HCT116 (cell line): ENCODE data around the gene SLC30A10. TPM values are rescaled to one million over a fixed set of nuclear protein-coding genes. Genes with fewer than 3 reads are reported as not detected.

Experiments used
- ATAC-seq: fragments of 200-7000 bp; cut with Tn5 transposase; 2 replicates; pipeline ENCODE4 v1.9.1; 2020; ENCODE audit warnings: mild to moderate bottlenecking, moderate library complexity
- BruUV-seq: library from RNA; stranded (reverse); fragments of 400-500 nt; replicated peaks from 2 replicates; lab custom pipeline; 2021; lab: Mats Ljungman, UMichigan
- CTCF ChIA-PET: fragments of 300-600 bp; sonication (Branson Sonifier 250); formaldehyde crosslinking; loops from one replicate; lab custom pipeline; 2021; ENCODE audit warnings: antibody characterized with exemption; lab: Charles Lee
- POLR2A ChIA-PET: fragments of 300-600, 350-600 bp; sonication (Branson Sonifier 250); formaldehyde crosslinking; loops from one replicate; lab custom pipeline; 2021; ENCODE audit warnings: antibody characterized with exemption; lab: Charles Lee
- RAD21 ChIA-PET, 2 experiments: fragments of 300-600 bp; sonication (Branson Sonifier 250); formaldehyde crosslinking; loops; one replicate each; lab custom pipeline; 2023; ENCODE audit warnings: low total read pairs in 2 of 2; ENCODE audit not compliant: uncharacterized antibody in 2 of 2, unreplicated experiment in 2 of 2, low non-redundant PET in 1 of 2; lab: Charles Lee
- DNase-seq: peaks from one replicate; pipeline ENCODE4 v3.0.0-alpha.2; 2010; ENCODE audit warnings: low read depth, low spot score
- H2AFZ ChIP-seq: fragments of 200-600 bp; shearing (Covaris generic), sonication (generic); 2 replicates; pipeline ENCODE4 v1.6.1; 2017; ENCODE audit warnings: low read depth, mixed run types, mixed read lengths, antibody characterized with exemption, low read length; ENCODE audit not compliant: poor library complexity, severe bottlenecking
- H3K27ac ChIP-seq: 2 replicates; pipeline ENCODE4 v1.5.1; 2012; ENCODE audit warnings: low read depth, low read length
- H3K27me3 ChIP-seq: fragments of 200-600 bp; sonication (generic); 2 replicates; pipeline ENCODE4 v1.6.1; 2016; ENCODE audit warnings: mixed run types, low read length, mixed read lengths; ENCODE audit not compliant: insufficient read depth
- H3K36me3 ChIP-seq, 2 experiments: fragments of 200-500 bp in 1 of 2; fragments of 200-600 bp in 1 of 2; sonication (Bioruptor generic) in 1 of 2; sonication (generic) in 1 of 2; 2 replicates each; pipeline versions ENCODE4 v1.5.1 to v1.6.1; 2014 to 2016; ENCODE audit warnings: low read length in 2 of 2, inconsistent platforms in 1 of 2, mixed read lengths in 1 of 2, mixed run types in 1 of 2; ENCODE audit not compliant: insufficient read depth in 2 of 2, control insufficient read depth in 1 of 2
- H3K4me1 ChIP-seq, 2 experiments: fragments of 200-600 bp in 1 of 2; sonication (generic) in 1 of 2; 2 replicates each; pipeline versions ENCODE4 v1.5.1 to v1.6.1; 2012 to 2017; ENCODE audit warnings: low read length in 2 of 2, inconsistent platforms in 1 of 2, mild to moderate bottlenecking in 1 of 2, mixed read lengths in 1 of 2, mixed run types in 1 of 2, moderate library complexity in 1 of 2; ENCODE audit not compliant: insufficient read depth in 2 of 2, control insufficient read depth in 1 of 2
- H3K4me2 ChIP-seq: fragments of 200-600 bp; sonication (generic); 2 replicates; pipeline ENCODE4 v1.6.1; 2017; ENCODE audit warnings: mixed run types, low read length, mixed read lengths
- H3K4me3 ChIP-seq, 2 experiments: fragments of 200-600 bp in 1 of 2; sonication (generic) in 1 of 2; replicated peaks in 1 of 2; 2 replicates each; pipeline ENCODE4 v1.5.1; 2011 to 2016; ENCODE audit warnings: low read length in 2 of 2, control low read depth in 1 of 2, low read depth in 1 of 2, mild to moderate bottlenecking in 1 of 2, mixed read lengths in 1 of 2, mixed run types in 1 of 2
- H3K79me2 ChIP-seq: fragments of 200-600 bp; sonication (generic); 2 replicates; pipeline ENCODE4 v1.6.1; 2017; ENCODE audit warnings: mild to moderate bottlenecking, mixed run types, low read length, moderate library complexity, mixed read lengths; ENCODE audit not compliant: insufficient read depth
- H3K9ac ChIP-seq: fragments of 200-600 bp; sonication (generic); 2 replicates; pipeline ENCODE4 v1.6.1; 2016; ENCODE audit warnings: low read length, mixed read lengths
- H3K9me2 ChIP-seq: fragments of 200-600 bp; sonication (generic), shearing (Covaris generic); 2 replicates; pipeline ENCODE4 v1.6.1; 2017; ENCODE audit warnings: mixed run types, mild to moderate bottlenecking, moderate library complexity; ENCODE audit not compliant: insufficient read depth
- H3K9me3 ChIP-seq, 2 experiments: fragments of 200-500 bp in 1 of 2; fragments of 200-600 bp in 1 of 2; sonication (Bioruptor generic) in 1 of 2; sonication (generic) in 1 of 2; 2 replicates each; pipeline ENCODE4 v1.6.1; 2014 to 2017; ENCODE audit warnings: low read length in 2 of 2, mixed read lengths in 2 of 2, inconsistent platforms in 1 of 2, low read depth in 1 of 2, mild to moderate bottlenecking in 1 of 2, mixed run types in 1 of 2, moderate library complexity in 1 of 2; ENCODE audit not compliant: control insufficient read depth in 1 of 2, insufficient read depth in 1 of 2
- H4K20me1 ChIP-seq: fragments of 200-600 bp; sonication (generic), shearing (Covaris generic); 2 replicates; pipeline ENCODE4 v1.6.1; 2017; ENCODE audit warnings: mixed run types, mild to moderate bottlenecking, moderate library complexity; ENCODE audit not compliant: insufficient read depth
- ATF3 ChIP-seq: IDR thresholded peaks from 2 replicates; pipeline ENCODE4 v1.6.1; 2012
- CBX3 ChIP-seq: IDR thresholded peaks from 2 replicates; pipeline ENCODE4 v1.6.1; 2012; ENCODE audit warnings: low read depth
- CEBPB ChIP-seq: IDR thresholded peaks from 2 replicates; pipeline ENCODE4 v1.6.1; 2012; ENCODE audit warnings: low read depth
- CTCF ChIP-seq, 3 experiments: fragments of 200-600 bp in 1 of 3; sonication (generic) in 1 of 3; IDR thresholded peaks in 2 of 3; conservative IDR thresholded peaks in 1 of 3; 2 replicates each; pipeline ENCODE4 v1.5.1; 2012 to 2017; ENCODE audit warnings: low read depth in 2 of 3, low read length in 2 of 3, antibody characterized with exemption in 1 of 3, borderline replicate concordance in 1 of 3, control low read depth in 1 of 3, mild to moderate bottlenecking in 1 of 3, mixed read lengths in 1 of 3, mixed run types in 1 of 3, moderate library complexity in 1 of 3; ENCODE audit not compliant: insufficient read depth in 1 of 3
- ELF1 ChIP-seq: IDR thresholded peaks from 2 replicates; pipeline ENCODE4 v1.6.1; 2012; ENCODE audit warnings: low read depth, borderline replicate concordance
- EZH2phosphoT487 ChIP-seq: fragments of 200-600 bp; IDR thresholded peaks from 2 replicates; pipeline ENCODE4 v1.6.1; 2018; ENCODE audit warnings: antibody characterized with exemption, borderline replicate concordance
- FOSL1 ChIP-seq: IDR thresholded peaks from 2 replicates; pipeline ENCODE4 v1.6.1; 2012; ENCODE audit warnings: low read depth
- JUND ChIP-seq: IDR thresholded peaks from 2 replicates; pipeline ENCODE4 v1.6.1; 2012
- MAX ChIP-seq: IDR thresholded peaks from 2 replicates; pipeline ENCODE4 v1.6.1; 2012
- POLR2A ChIP-seq: IDR thresholded peaks from 2 replicates; pipeline ENCODE4 v1.7.0; 2011; ENCODE audit warnings: borderline replicate concordance; ENCODE audit not compliant: insufficient read depth, insufficient read length; ENCODE audit errors: extremely low read depth
- POLR2AphosphoS5 ChIP-seq: IDR thresholded peaks from 2 replicates; pipeline ENCODE4 v1.6.1; 2011; ENCODE audit warnings: mild to moderate bottlenecking, low read depth, low read length, moderate library complexity
- RAD21 ChIP-seq: IDR thresholded peaks from 2 replicates; pipeline ENCODE4 v1.6.1; 2012; ENCODE audit warnings: low read depth, mild to moderate bottlenecking
- REST ChIP-seq: IDR thresholded peaks from 2 replicates; pipeline ENCODE4 v1.6.1; 2012; ENCODE audit warnings: low read depth
- SIN3A ChIP-seq: IDR thresholded peaks from 2 replicates; pipeline ENCODE4 v1.6.1; 2012; ENCODE audit warnings: low read depth
- SRF ChIP-seq: IDR thresholded peaks from 2 replicates; pipeline ENCODE4 v1.6.1; 2012; ENCODE audit warnings: low read depth
- YY1 ChIP-seq: IDR thresholded peaks from 2 replicates; pipeline ENCODE4 v1.6.1; 2011; ENCODE audit warnings: low read length, low read depth, moderate library complexity, mild to moderate bottlenecking; ENCODE audit not compliant: insufficient replicate concordance; ENCODE audit errors: extremely low read depth
- ZBTB33 ChIP-seq: IDR thresholded peaks from 2 replicates; pipeline ENCODE4 v1.6.1; 2011; ENCODE audit warnings: mild to moderate bottlenecking, low read length, moderate library complexity; ENCODE audit not compliant: insufficient replicate concordance; ENCODE audit errors: extremely low read depth
- ZFX ChIP-seq: fragments of 450-650 bp; IDR thresholded peaks from 2 replicates; pipeline ENCODE4 v1.6.1; 2017
- intact Hi-C: fragments of 100-400 bp; cut with micrococcal nuclease; formaldehyde crosslinking; loops from 2 replicates; pipeline ENCODE4 v1.10.0; 2022
- total RNA-seq: library from RNA; stranded (reverse); gene quantifications from one replicate; pipeline ENCODE4 v1.2.1, GENCODE V29; 2021; ENCODE audit not compliant: unreplicated experiment

SLC30A10 gene
- total RNA-seq, 1 experiment from 2014 or later: 0.15 TPM

GRCh38 chr1:219875860-219876259, 52.5 kb downstream of the SLC30A10 start:
- Histone ChIP-seq H3K9ac (no peak overlapping the region), H3K4me3 (no peak overlapping the region), H2AFZ (no peak overlapping the region), H3K9me2 (no peaks in the 10 kb centered on the region), H3K27ac (no peak overlapping the region), H3K27me3 (peaks cover 34% of the 10 kb centered on the region), H3K79me2 (no peaks in the 10 kb centered on the region), H3K4me1 (no peaks in the 10 kb centered on the region), H3K9me3 (no peaks in the 10 kb centered on the region), H3K36me3 (no peaks in the 10 kb centered on the region), H3K4me2 (no peak overlapping the region), H4K20me1 (no peaks in the 10 kb centered on the region)
- RAD21 ChIA-PET: no interaction called here
- intact Hi-C loops: loop anchor here (10.0 kb wide), 2 partner anchors 249 to 409 kb away; no protein-coding TSS in a partner anchor
- POLR2A ChIA-PET: no interaction called here
- no TSS peak for BruUV-seq
- DNase-seq: no peak
- CTCF ChIA-PET: no interaction called here
- no peak for ATAC-seq
- TF ChIP-seq EZH2phosphoT487: no peak
- TF ChIP-seq FOSL1: no peak
- no peak for TF ChIP-seq MAX
- no peak for TF ChIP-seq YY1
- TF ChIP-seq ATF3: no peak
- TF ChIP-seq POLR2AphosphoS5: no peak
- no peak for TF ChIP-seq ZFX
- TF ChIP-seq CTCF (IDR thresholded peaks at IDR 0.05 in 2 of 3, conservative IDR thresholded peaks at IDR 0.05 in 1 of 3; ENCODE audit: borderline replicate concordance in 1 of 3, insufficient read depth in 1 of 3, low read depth in 2 of 3, low read length in 2 of 3): no peak
- TF ChIP-seq SIN3A: no peak
- no peak for TF ChIP-seq JUND
- TF ChIP-seq POLR2A: no peak
- TF ChIP-seq ELF1: no peak
- TF ChIP-seq CEBPB: no peak
- TF ChIP-seq ZBTB33: no peak
- no peak for TF ChIP-seq CBX3
- no peak for TF ChIP-seq RAD21
- no peak for TF ChIP-seq REST
- no peak for TF ChIP-seq SRF
